ENCODE results near the gene TNFRSF12A.

The TNFRSF12A gene

GRCh38 chr16:2985462-2985861 is 34.7 kb upstream of the TNFRSF12A start:
- DNase-seq (ENCODE audit: extremely low spot score, insufficient read length, low read depth) (no peak), FAIRE-seq (no peak)

- no peak for DNase-seq (ENCODE audit: extremely low spot score, insufficient read length, low read depth)
- FAIRE-seq, result no peak
Observed at GRCh38 chr16:2985893-2986355, 34.2 kb upstream of the TNFRSF12A start.

DNA sequence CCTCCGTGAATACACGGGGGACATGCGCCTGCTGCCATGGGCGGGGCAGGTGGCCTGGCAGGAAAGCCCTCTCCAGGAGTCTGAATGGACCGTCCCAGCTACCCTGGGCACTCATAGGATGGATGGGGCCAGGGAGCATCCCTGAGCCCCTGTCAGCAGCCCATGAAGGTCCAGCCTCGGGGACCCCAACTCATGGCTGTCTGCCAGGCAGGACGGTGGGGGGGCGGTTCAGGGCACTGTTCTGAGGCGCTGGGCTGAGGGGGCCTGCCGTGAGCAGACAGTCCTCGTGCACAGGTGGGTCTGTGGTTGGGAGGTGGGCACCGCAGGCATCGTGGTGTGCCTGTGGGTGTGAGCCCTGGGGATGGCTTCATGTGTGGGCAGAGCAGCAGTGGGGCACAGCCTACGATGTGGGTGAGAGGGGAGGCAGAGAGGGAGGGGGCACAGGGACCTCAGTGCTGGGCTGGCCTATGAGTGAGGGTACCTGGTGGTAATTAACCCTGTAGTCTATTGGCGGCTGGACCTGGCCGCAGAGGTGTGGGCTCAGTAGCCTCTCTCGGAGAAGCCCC is 33.5 kb upstream of the TNFRSF12A start:
- DNase-seq (ENCODE audit: extremely low spot score, insufficient read length, low read depth) (no peak), FAIRE-seq (no peak)

DNA sequence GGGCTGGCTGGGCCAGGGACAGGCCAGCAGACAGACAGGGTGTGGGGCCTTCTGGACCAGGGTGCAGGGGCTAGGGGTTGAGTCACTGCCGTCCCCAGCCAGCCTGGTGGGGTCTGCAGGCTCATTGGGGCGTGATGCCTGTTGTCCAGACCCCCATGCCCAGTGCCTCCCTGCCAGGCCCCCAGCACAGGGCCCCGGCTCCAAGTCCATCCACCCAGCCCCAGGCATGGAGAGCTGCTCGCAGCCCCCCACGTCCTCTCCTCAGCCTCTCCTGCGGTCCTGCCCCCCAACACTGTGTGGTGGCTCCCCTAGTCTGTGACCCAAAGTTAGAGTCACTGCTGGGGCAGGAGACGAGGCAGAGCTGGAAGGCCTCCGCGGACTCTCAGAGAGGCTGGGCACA is 32.9 kb upstream of the TNFRSF12A start:
- FAIRE-seq (no peak), DNase-seq (ENCODE audit: extremely low spot score, insufficient read length, low read depth) (no peak)

- FAIRE-seq (no peak), DNase-seq (ENCODE audit: extremely low spot score, insufficient read length, low read depth) (no peak)
Observed at GRCh38 chr16:2987833-2988232, 32.3 kb upstream of the TNFRSF12A start.

GRCh38 chr16:2988590-2989099 is 31.5 kb upstream of the TNFRSF12A start:
- FAIRE-seq (no peak), DNase-seq (ENCODE audit: extremely low spot score, insufficient read length, low read depth) (no peak)

GRCh38 chr16:2990891-2991290 is 29.3 kb upstream of the TNFRSF12A start:
- no peak for DNase-seq (ENCODE audit: extremely low spot score, insufficient read length, low read depth)
- FAIRE-seq, result no peak

GRCh38 chr16:2991566-2992261 is 28.5 kb upstream of the TNFRSF12A start:
- no peak for DNase-seq (ENCODE audit: extremely low spot score, insufficient read length, low read depth)
- no peak for FAIRE-seq

DNA sequence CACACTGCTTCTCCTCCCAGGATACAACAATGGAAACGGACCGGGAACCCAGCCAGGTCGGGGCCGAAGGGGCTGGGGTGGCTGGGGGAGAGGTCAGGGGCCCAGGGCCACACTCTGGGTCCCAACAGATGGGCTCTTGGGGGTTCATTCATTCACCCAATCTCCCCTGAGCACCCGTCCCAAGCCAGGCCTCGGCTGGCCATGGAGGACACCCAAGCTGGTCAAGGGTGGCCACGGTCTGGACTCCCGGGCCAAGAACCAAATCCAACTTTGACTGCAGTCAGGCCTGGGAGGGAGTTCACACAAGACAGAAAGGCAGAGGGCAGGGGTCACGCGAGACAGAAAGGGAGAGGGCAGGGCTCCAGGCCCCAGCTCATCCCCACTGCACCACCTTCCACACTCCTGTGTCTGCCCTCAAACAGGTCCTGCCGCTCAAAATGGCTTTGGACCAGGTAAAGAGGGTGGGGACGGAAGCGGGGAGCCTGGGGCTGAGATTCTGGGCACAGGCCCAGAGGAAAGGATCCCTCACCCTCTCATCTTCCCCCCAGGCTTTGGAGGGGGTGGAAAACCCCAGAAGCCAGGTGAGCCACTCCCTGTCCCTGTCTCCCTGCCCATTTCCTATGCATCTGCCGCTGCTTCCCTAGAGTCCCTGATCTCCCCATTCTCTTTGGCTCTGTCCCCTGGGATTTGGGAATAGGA is 27.6 kb upstream of the TNFRSF12A start:
- no peak for FAIRE-seq
- DNase-seq (ENCODE audit: extremely low spot score, insufficient read length, low read depth), result no peak

DNA sequence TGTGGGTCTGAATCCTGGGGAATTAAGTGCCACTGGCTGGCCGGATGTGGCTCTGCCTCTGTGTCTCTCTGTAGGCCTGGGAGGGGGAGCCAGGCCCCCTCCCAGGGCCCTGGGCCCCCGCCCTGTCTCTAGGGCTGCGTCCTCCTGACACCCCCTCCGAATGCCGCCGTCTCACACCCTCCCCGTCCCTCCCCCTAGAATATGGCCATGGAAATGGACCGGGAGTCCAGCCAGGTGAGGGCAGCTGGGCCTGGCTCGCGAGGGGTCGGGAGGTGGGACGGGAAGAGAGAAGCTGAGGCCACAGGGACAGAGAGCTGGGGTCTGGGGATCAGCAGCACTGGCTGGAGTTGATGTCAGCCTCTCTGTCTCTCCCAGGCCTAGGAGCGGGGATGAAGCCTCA is 23.9 kb upstream of the TNFRSF12A start:
- DNase-seq (ENCODE audit: extremely low spot score, insufficient read length, low read depth), result no peak
- no peak for FAIRE-seq

GRCh38 chr16:2999929-3000328 is 20.2 kb upstream of the TNFRSF12A start:
- FAIRE-seq, result no peak
- no peak for DNase-seq (ENCODE audit: extremely low spot score, insufficient read length, low read depth)

DNA sequence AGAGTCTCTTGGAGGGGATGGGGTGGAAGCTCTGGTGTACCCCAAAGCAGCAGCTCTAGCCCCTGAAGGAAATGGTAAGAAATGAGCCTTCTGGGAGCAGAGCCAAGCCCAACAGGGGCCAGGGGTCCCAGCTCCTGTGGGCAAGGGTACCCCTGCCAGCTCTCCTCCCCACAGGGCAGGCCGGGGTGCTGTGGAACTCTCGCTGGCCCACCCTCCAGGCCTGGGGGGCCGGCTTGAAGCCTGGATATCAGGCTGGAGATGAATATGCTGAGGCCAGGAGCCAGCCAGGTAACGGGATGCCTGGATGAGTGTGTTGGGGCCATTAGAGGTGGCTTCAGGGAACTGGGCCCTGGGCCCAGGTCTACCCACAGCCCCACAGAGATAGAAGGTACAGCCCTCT is 19.6 kb upstream of the TNFRSF12A start:
- no peak for FAIRE-seq
- DNase-seq (ENCODE audit: extremely low spot score, insufficient read length, low read depth), result no peak

- FAIRE-seq, result no peak
- no peak for DNase-seq (ENCODE audit: extremely low spot score, insufficient read length, low read depth)
Observed at GRCh38 chr16:3001316-3001715, 18.9 kb upstream of the TNFRSF12A start.

DNA sequence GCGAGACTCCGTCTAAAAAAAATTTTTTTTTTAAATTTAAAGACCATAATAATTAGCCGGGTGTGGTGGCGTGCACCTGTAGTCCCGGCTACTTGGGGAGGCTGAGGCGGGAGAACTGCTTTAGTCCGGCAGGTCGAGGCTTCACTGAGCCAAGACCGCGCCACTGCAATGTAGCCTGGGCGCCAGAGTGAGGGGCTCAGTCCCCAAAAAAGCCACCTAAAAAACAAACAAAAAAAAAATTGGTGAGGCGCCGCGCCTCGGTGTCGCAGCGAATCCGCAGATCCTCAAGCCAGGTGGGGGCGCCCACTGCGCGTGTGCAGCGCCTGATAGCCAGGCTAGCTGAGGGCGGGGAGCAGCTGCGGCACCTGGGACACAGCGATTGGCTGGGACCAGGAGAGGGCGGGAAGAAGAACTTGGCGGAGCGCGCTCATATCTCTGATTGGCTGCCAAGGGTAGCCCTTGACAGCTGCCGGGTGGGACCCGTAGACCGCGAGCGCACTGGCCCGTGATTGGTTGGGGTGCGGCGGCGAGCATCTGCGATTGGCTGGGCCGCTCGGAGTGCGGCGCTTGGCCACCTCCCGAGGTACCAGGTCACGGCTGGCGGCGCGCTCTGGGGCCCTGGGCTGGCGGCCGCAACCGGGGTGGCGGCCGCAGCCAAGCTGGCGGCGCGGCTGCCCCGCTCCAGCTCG is 16.4 kb upstream of the TNFRSF12A start:
- peak; percentile 99 for FAIRE-seq

GRCh38 chr16:3004319-3004718 is 15.8 kb upstream of the TNFRSF12A start:
- no peak for FAIRE-seq
- DNase-seq (ENCODE audit: extremely low spot score, insufficient read length, low read depth), result no peak

More for the DNA sequence above, 16.4 kb upstream of the TNFRSF12A start:
- peak; percentile 99 for DNase-seq (ENCODE audit: extremely low spot score, insufficient read length, low read depth)

DNA sequence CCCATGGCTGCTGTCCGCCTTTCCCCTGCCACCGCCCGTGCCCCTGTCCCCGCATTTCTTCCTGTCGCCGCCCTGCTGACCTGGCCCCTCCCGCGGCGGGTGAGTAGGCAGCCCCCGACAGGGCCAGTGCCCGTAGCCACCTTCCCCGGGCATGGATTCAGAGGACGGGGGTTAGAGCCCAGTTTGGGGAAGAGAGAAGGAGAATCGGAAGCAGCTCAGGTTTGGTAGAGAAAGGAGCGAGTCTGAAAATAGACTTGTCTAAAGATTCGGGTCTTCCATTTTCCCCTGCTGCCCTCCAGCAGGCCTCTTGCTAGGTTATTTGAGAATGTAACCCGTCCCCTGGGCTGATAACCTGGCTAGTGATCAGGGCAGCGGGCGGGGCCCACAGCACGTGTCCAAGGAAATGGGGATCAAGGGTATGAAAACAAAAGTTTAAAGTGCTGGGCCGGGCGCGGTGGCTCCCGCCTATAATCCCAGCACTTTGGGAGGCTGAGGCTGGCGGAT is 15.3 kb upstream of the TNFRSF12A start:
- FAIRE-seq (no peak), DNase-seq (ENCODE audit: extremely low spot score, insufficient read length, low read depth) (no peak)

- FAIRE-seq (peak; percentile 67), DNase-seq (ENCODE audit: extremely low spot score, insufficient read length, low read depth) (no peak)
Observed at GRCh38 chr16:3007059-3007956, 12.9 kb upstream of the TNFRSF12A start.

GRCh38 chr16:3007957-3008689 is 12.0 kb upstream of the TNFRSF12A start:
- DNase-seq (ENCODE audit: extremely low spot score, insufficient read length, low read depth) (no peak), FAIRE-seq (no peak)

GRCh38 chr16:3008690-3009037 is 11.5 kb upstream of the TNFRSF12A start:
- FAIRE-seq, result no peak

More at GRCh38 chr16:3008690-3009037, 11.5 kb upstream of the TNFRSF12A start:
- DNase-seq (ENCODE audit: extremely low spot score, insufficient read length, low read depth), result no peak
